AG10803 (cell line): ENCODE measurements around the gene SEPHS1.

Source experiments
- DNase-seq: peaks from one replicate; pipeline ENCODE4 v3.0.0; 2010; ENCODE audit warnings: low read depth
- H3K4me3 ChIP-seq: 2 replicates; pipeline ENCODE4 v1.5.1; 2011; ENCODE audit warnings: mild to moderate bottlenecking, low read length, control low read depth
- TF ChIP-seq, protein P1 (sequence below): conservative IDR thresholded peaks from 2 replicates; pipeline ENCODE4 v1.5.1; 2011; ENCODE audit warnings: mild to moderate bottlenecking, low read length, control low read depth, inconsistent platforms

SEPHS1 gene

DNA sequence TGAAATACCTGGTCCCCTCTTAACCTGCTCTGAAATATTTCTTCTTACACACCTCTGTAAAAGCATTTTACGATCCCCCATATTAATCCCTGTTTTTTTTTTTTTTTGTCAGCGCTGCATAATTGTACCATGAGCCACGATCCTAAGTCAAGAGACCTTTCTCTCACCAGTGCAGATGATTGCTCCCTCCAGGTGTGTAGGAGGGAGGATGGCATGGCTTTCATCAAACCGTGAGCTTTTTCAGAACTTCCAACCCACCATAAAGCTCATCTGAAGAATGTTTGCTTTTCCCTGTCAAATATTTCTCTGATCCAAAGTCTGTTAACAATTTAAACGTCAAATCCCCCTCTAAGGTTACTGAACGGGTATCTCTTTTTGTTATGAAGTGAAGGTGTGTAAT lies 28.2 kb upstream of the SEPHS1 start:
- TF ChIP-seq, protein P1, sequence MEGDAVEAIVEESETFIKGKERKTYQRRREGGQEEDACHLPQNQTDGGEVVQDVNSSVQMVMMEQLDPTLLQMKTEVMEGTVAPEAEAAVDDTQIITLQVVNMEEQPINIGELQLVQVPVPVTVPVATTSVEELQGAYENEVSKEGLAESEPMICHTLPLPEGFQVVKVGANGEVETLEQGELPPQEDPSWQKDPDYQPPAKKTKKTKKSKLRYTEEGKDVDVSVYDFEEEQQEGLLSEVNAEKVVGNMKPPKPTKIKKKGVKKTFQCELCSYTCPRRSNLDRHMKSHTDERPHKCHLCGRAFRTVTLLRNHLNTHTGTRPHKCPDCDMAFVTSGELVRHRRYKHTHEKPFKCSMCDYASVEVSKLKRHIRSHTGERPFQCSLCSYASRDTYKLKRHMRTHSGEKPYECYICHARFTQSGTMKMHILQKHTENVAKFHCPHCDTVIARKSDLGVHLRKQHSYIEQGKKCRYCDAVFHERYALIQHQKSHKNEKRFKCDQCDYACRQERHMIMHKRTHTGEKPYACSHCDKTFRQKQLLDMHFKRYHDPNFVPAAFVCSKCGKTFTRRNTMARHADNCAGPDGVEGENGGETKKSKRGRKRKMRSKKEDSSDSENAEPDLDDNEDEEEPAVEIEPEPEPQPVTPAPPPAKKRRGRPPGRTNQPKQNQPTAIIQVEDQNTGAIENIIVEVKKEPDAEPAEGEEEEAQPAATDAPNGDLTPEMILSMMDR = no peak
- no peak overlapping the region for H3K4me3 ChIP-seq
- DNase-seq = no peak

DNA sequence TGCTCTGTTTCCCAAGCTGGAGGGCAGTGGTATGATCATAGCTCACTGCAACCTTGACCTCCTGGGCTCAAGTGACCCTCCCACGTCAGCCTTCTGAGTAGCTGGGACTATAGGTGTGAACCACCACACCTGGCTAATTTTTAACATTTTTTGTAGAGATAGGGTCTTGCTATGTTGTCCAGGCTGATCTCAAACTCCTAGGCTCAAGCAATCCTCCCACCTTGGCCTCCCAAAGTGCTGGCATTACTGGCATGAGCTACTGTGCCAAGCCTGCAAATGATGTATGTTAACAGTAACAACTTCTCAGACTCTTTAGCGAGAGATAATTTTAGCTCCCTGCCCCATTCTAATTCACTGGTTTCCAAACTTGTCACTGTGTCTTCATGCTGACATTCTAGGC lies 27.7 kb upstream of the SEPHS1 start:
- H3K4me3 ChIP-seq = no peak overlapping the region
- DNase-seq = no peak
- TF ChIP-seq, protein P1 = no peak

DNA sequence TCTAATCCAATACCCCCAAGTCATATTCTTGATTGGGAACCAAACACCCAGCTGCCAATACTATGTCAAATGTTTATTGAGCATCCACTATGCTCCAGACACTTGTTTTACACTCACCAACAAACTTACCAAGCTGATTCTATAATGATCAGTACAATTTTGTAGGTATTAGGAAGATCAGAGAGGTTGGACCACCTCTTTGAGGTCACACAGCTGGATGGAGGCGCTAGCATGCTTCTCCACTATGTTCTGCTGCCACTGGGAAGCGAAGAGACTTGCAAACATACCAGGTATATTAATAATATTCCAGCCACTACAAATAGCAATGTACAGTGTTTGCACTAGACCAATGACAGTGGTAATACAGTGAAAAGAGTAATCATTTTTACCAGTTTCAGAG lies 25.6 kb upstream of the SEPHS1 start:
- no peak overlapping the region for H3K4me3 ChIP-seq
- TF ChIP-seq, protein P1 = no peak
- DNase-seq = no peak

DNA sequence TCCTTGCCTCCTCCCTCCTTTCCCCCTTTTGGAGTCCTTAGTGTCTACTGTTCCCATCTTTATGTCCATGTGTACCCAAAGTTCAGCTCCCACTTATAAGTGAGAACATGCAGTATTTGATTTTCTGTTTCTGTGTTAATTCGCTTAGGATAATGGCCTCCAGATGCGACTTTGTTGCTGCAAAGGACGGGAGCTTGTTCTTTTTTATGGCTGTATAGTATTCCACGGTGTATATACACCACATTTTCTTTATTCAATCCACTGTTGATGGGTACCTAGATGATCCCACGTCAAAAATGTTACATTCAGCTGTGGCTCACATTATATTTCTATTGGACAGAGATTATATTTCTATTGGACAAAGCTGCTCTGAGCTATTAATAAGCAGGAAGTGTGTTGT lies 24.4 kb upstream of the SEPHS1 start:
- DNase-seq = no peak
- H3K4me3 ChIP-seq = no peak overlapping the region
- TF ChIP-seq, protein P1 = no peak

DNA sequence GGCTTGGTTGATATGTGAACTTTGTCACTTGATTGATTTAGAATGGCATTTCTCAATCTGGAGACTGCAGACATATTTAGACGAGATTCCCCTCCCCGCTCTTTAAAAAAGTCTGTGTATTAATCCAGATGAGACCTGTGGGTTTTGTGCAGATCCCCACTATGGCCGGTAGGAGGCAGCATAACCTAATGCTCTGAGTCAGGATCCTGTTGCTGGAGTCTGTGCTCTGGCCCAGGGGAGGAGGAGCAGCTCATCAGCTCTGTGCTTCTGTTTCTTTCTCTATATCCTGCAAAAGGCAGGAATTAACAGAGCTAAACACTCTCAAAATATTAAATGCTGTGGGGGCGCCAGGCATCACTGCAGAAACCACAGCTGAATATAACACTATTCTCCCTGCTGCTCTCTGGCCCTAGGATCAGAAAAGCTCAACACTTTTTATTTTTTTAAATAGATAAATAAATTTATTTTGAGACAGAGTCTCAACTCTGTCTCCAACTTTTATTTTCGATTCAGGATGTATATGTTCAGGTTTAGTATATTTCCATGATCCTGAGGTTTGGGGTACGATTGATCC lies 23.9 kb upstream of the SEPHS1 start:
- no peak overlapping the region for H3K4me3 ChIP-seq
- peak; percentile 78 for DNase-seq
- TF ChIP-seq, protein P1 = peak; percentile 97

DNA sequence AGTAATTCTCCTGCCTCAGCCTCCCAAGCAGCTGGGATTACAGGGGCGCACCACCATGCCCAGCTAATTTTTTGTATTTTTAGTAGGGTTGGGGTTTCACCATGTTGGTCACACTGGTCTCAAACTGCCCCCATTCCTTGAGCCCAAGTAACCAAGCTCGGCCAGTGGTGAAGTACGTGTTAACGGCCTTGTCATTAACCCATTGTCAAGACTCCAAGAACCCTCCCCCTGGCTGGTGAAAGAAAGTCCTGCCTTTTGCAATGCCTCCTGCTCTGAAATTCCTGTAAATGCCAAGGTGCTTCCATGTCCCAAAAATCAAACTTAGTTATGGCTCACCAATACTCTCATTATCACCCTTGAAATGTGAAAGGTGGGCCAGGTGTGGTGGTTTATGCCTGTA lies 18.8 kb upstream of the SEPHS1 start:
- no peak for DNase-seq
- TF ChIP-seq, protein P1 = no peak
- H3K4me3 ChIP-seq = no peak overlapping the region

DNA sequence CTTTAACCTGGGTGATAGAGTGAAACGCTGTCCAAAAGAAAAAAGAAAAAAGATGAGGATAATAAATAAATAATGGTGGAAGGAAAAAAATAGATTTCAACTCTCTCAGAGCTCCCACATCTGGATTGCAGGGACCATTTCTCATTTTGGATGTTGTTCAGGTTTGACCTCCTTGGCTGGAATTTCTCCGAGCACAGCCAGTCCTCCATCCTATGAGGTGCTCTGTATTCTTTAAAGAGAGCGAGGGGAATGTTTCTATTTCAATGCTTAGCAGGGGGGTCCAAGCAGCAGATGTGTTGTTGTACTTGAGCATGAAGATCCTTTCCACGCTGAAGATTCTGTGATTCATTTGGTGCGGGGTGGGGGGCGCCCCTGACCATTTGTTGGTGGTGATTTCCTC lies 17.7 kb upstream of the SEPHS1 start:
- TF ChIP-seq, protein P1 = no peak
- no peak for DNase-seq

More for the DNA sequence above, 17.7 kb upstream of the SEPHS1 start:
- no peak overlapping the region for H3K4me3 ChIP-seq
